ENCODE data around the gene COX15. TPM values are rescaled to one million over a fixed set of nuclear protein-coding genes. Genes with fewer than 3 reads are reported as not detected.

Gene COX15
- 30.4 and 30.6 TPM in 2 replicates for total RNA-seq

GRCh38 chr10:99732033-99732842 is at the start of gene COX15, which contains the start of gene CUTC:
Gene COX15 (minus strand): TSS chr10:99732127. CDS start chr10:99732049, 78 bp downstream.
Gene CUTC (plus strand): TSS chr10:99732234. CDS start chr10:99732349, 115 bp downstream.

Other genes starting within 250 kb of the COX15 start
- not detected in 2 replicates for gene NKX2-3, start 199.2 kb downstream of the COX15 start, total RNA-seq
- 7.8 and 11.3 TPM in 2 replicates for gene SLC25A28, start 111.7 kb downstream of the COX15 start, total RNA-seq
- 11.1 and 11.6 TPM in 2 replicates for gene ENTPD7, start 72.6 kb downstream of the COX15 start, total RNA-seq
- 15.8 and 19.1 TPM in 2 replicates for gene CUTC, start 107 bp upstream of the COX15 start, total RNA-seq
- gene ABCC2, start 50.5 kb upstream of the COX15 start, total RNA-seq: 0.07 and 0.49 TPM in 2 replicates